Keratinocyte (primary cell): ENCODE results near the gene SOX5.

Experiments used
- CTCF ChIP-seq, 3 experiments: IDR thresholded peaks in 1 of 3; conservative IDR thresholded peaks in 1 of 3; optimal IDR thresholded peaks in 1 of 3; 2 replicates in 2 of 3; 3 replicates in 1 of 3; pipeline versions ENCODE3 to v1.5.1; 2011; ENCODE audit warnings: low read length in 3 of 3, mild to moderate bottlenecking in 3 of 3, moderate library complexity in 2 of 3, control low read depth in 1 of 3, inconsistent platforms in 1 of 3; ENCODE audit not compliant: insufficient read depth in 2 of 3; ENCODE audit errors: extremely low read depth in 1 of 3
- EZH2 ChIP-seq: IDR thresholded peaks from one replicate; pipeline ENCODE4 v1.6.1; 2012; ENCODE audit warnings: inconsistent platforms, mild to moderate bottlenecking, low read length, moderate library complexity

- no peak for TF ChIP-seq EZH2
- no peak for TF ChIP-seq CTCF (optimal IDR thresholded peaks at IDR 0.05 in 1 of 3, IDR thresholded peaks at IDR 0.05 in 1 of 3, conservative IDR thresholded peaks at IDR 0.05 in 1 of 3; ENCODE audit: extremely low read depth in 1 of 3, insufficient read depth in 2 of 3, low read length in 3 of 3)
Observed at GRCh38 chr12:23834076-23834475, 115.4 kb downstream of the SOX5 start.
